RPMI8226 (cell line): ENCODE results near the gene CRK.
"Not testable (repeated sequence)": the region's sequence is repeated elsewhere in the genome, so short reads cannot be mapped to it uniquely, and the experiment has no call there.

ENCODE experiments used
- DNase-seq: peaks from one replicate; pipeline ENCODE4 v3.0.0-alpha.2; 2015

The CRK gene

GRCh38 chr17:1379930-1380313, 76.1 kb downstream of the CRK start:
- no peak for DNase-seq

- no peak for DNase-seq
These were observed 76.7 kb downstream of the CRK start for GRCh38 chr17:1379208-1379929.

- DNase-seq: not testable (repeated sequence)
These were observed 77.6 kb downstream of the CRK start for GRCh38 chr17:1378476-1378860.

- DNase-seq: no peak
These were observed 78.7 kb downstream of the CRK start for GRCh38 chr17:1377334-1377733.

- no peak for DNase-seq
These were observed 80.0 kb downstream of the CRK start for GRCh38 chr17:1376061-1376460.

GRCh38 chr17:1375615-1376014, 80.4 kb downstream of the CRK start:
- DNase-seq: no peak

GRCh38 chr17:1374431-1375177, 81.4 kb downstream of the CRK start:
- DNase-seq: no peak

- no peak for DNase-seq
These were observed 82.3 kb downstream of the CRK start for GRCh38 chr17:1373707-1374237.

- DNase-seq: no peak
These were observed 83.4 kb downstream of the CRK start for GRCh38 chr17:1372618-1373017.

- DNase-seq: no peak
These were observed 84.0 kb downstream of the CRK start for GRCh38 chr17:1371893-1372590.
